Endothelial cell of umbilical vein (primary cell): ENCODE measurements around the gene CUX1. TPM values are rescaled to one million over a fixed set of nuclear protein-coding genes. Genes with fewer than 3 reads are reported as not detected.
"Not testable (repeated sequence)": the region's sequence is repeated elsewhere in the genome, so short reads cannot be mapped to it uniquely, and the experiment has no call there.

Experiments
- BruUV-seq: library from RNA; stranded (reverse); fragments of 400-500 nt; replicated peaks from 2 replicates; lab custom pipeline; 2021; lab: Mats Ljungman, UMichigan
- CTCF ChIA-PET: fragments of 300-600, 350-600 bp; sonication (Branson Sonifier 250); formaldehyde crosslinking; loops from one replicate; lab custom pipeline; 2021; ENCODE audit warnings: antibody characterized with exemption, inconsistent platforms; lab: Charles Lee
- POLR2A ChIA-PET: fragments of 300-600, 350-600 bp; sonication (Branson Sonifier 250); formaldehyde crosslinking; loops from one replicate; lab custom pipeline; 2021; ENCODE audit warnings: antibody characterized with exemption, inconsistent platforms; lab: Charles Lee
- DNase-seq: peaks from one replicate; pipeline ENCODE4 v3.0.0-alpha.2; 2011; ENCODE audit warnings: low read depth, low spot score
- FAIRE-seq: peaks from 2 replicates; lab custom pipeline; 2011; peaks lifted over from hg19 to GRCh38; lab: Jason Lieb, UNC
- H2AFZ ChIP-seq: 2 replicates; pipeline ENCODE4 v1.6.0; 2012; ENCODE audit warnings: low read depth, low read length, control low read depth, inconsistent platforms
- H3K27ac ChIP-seq: 2 replicates; pipeline ENCODE4 v1.5.1; 2011; ENCODE audit warnings: low read depth, mild to moderate bottlenecking, control low read depth, low read length, moderate library complexity; ENCODE audit not compliant: insufficient read depth
- H3K27me3 ChIP-seq, 2 experiments: 2 replicates each; pipeline versions ENCODE4 v1.6.0 to v1.6.1; 2011; ENCODE audit warnings: low read length in 2 of 2, mixed read lengths in 1 of 2; ENCODE audit not compliant: control insufficient read depth in 2 of 2, insufficient read depth in 2 of 2
- H3K36me3 ChIP-seq, 2 experiments: 2 replicates in 1 of 2; 3 replicates in 1 of 2; pipeline ENCODE4 v1.5.1; 2011; ENCODE audit warnings: low read length in 2 of 2, mild to moderate bottlenecking in 1 of 2, moderate library complexity in 1 of 2; ENCODE audit not compliant: control insufficient read depth in 2 of 2, insufficient read depth in 2 of 2; ENCODE audit errors: extremely low read depth in 1 of 2
- H3K4me1 ChIP-seq: 3 replicates; pipeline ENCODE4 v1.5.1; 2011; ENCODE audit warnings: mild to moderate bottlenecking, low read length; ENCODE audit not compliant: control insufficient read depth, insufficient read depth; ENCODE audit errors: extremely low read depth
- H3K4me2 ChIP-seq: 2 replicates; pipeline ENCODE4 v1.6.1; 2011; ENCODE audit warnings: low read length, control low read depth, mixed read lengths; ENCODE audit not compliant: insufficient read depth
- H3K4me3 ChIP-seq, 3 experiments: fragments of 200-600 bp in 1 of 3; sonication (generic), shearing (Covaris generic) in 1 of 3; replicated peaks in 1 of 3; 2 replicates each; pipeline ENCODE4 v1.5.1; 2011 to 2016; ENCODE audit warnings: control low read depth in 3 of 3, low read length in 3 of 3, mild to moderate bottlenecking in 2 of 3, inconsistent platforms in 1 of 3, low read depth in 1 of 3, moderate library complexity in 1 of 3; ENCODE audit not compliant: insufficient read depth in 1 of 3
- H3K79me2 ChIP-seq: 2 replicates; pipeline ENCODE4 v1.6.0; 2012; ENCODE audit warnings: low read length, inconsistent platforms; ENCODE audit not compliant: control insufficient read depth, insufficient read depth
- H3K9ac ChIP-seq: replicated peaks from 2 replicates; pipeline ENCODE3; 2011; ENCODE audit warnings: low read length, control low read depth; ENCODE audit not compliant: insufficient read depth; ENCODE audit errors: extremely low read depth
- H3K9me1 ChIP-seq: replicated peaks from 3 replicates; pipeline ENCODE4 v1.6.0; 2011; ENCODE audit warnings: mild to moderate bottlenecking, low read length; ENCODE audit not compliant: control insufficient read depth, insufficient read depth; ENCODE audit errors: extremely low read depth
- H3K9me3 ChIP-seq: replicated peaks from 2 replicates; pipeline ENCODE4 v1.5.1; 2012; ENCODE audit warnings: low read length, inconsistent platforms; ENCODE audit not compliant: control insufficient read depth, insufficient read depth
- H4K20me1 ChIP-seq: replicated peaks from 2 replicates; pipeline ENCODE3; 2011; ENCODE audit warnings: mild to moderate bottlenecking, low read length; ENCODE audit not compliant: control insufficient read depth, insufficient read depth; ENCODE audit errors: extremely low read depth
- EZH2 ChIP-seq: IDR thresholded peaks from 2 replicates; pipeline ENCODE4 v1.6.1; 2012; ENCODE audit warnings: borderline replicate concordance, low read depth, mild to moderate bottlenecking, moderate library complexity, low read length, inconsistent platforms; ENCODE audit not compliant: severe bottlenecking
- FOS ChIP-seq: IDR thresholded peaks from 2 replicates; pipeline ENCODE4 v1.6.1; 2011; ENCODE audit warnings: mild to moderate bottlenecking, low read length, moderate library complexity, borderline replicate concordance; ENCODE audit not compliant: insufficient read depth
- GATA2 ChIP-seq: IDR thresholded peaks from 2 replicates; pipeline ENCODE4 v1.7.0; 2011; ENCODE audit warnings: low read depth, mild to moderate bottlenecking, moderate library complexity, mixed read lengths, low read length; ENCODE audit not compliant: insufficient read length, insufficient read depth
- JUN ChIP-seq: IDR thresholded peaks from 2 replicates; pipeline ENCODE4 v1.6.1; 2011; ENCODE audit warnings: borderline replicate concordance, low read depth; ENCODE audit not compliant: insufficient read length, insufficient read depth
- MYC ChIP-seq: IDR thresholded peaks from one replicate; pipeline ENCODE4 v1.6.1; 2011; ENCODE audit warnings: mild to moderate bottlenecking, low read depth, low read length
- POLR2A ChIP-seq: IDR thresholded peaks from 2 replicates; pipeline ENCODE4 v1.6.1; 2012; ENCODE audit warnings: low read depth, mild to moderate bottlenecking, control low read depth, low read length
- POLR2AphosphoS5 ChIP-seq: IDR thresholded peaks from 2 replicates; pipeline ENCODE4 v1.6.1; 2012; ENCODE audit warnings: low read depth, mild to moderate bottlenecking, control low read depth, low read length, moderate library complexity; ENCODE audit not compliant: insufficient read depth
- dilution Hi-C: fragments of 300-500 bp; cut with MboI; formaldehyde crosslinking; loops from one replicate; pipeline ENCODE4 v1.15.0; 2019; ENCODE audit warnings: low sequenced_read_pairs; ENCODE audit not compliant: extremely low pct_ligation_motif_present
- intact Hi-C: fragments of 100-400 bp; cut with micrococcal nuclease; formaldehyde crosslinking; loops from one replicate; pipeline ENCODE4 v1.10.0; 2022
- polyA plus RNA-seq, 4 experiments: library from polyadenylated mRNA; depleted of rRNA in 3 of 4; stranded (reverse) in 3 of 4; unstranded in 1 of 4; fragments of >200 nt; gene quantifications; 2 replicates each; pipeline versions ENCODE4 v1.2.1 to v1.2.3, GENCODE V29; 2011 to 2012; ENCODE audit warnings: missing spikeins in 1 of 4
- total RNA-seq: library from RNA; stranded (reverse); gene quantifications from 2 replicates; pipeline ENCODE4 v1.2.3, GENCODE V29; 2021
- TF ChIP-seq, protein P1 (sequence below), 2 donors: IDR thresholded peaks; 1 replicate in 1 of 2; 2 replicates in 1 of 2; pipeline ENCODE4 v1.5.1; 2011; ENCODE audit warnings: low read length in 2 of 2, mild to moderate bottlenecking in 2 of 2, moderate library complexity in 2 of 2, control low read depth in 1 of 2, inconsistent platforms in 1 of 2, low read depth in 1 of 2; ENCODE audit not compliant: insufficient read depth in 1 of 2; ENCODE audit errors: extremely low read depth in 1 of 2
- TF ChIP-seq, protein P2 (sequence below): IDR thresholded peaks from 2 replicates; pipeline ENCODE4 v1.6.1; 2011; ENCODE audit not compliant: insufficient read depth, insufficient read length

The CUX1 gene
- total and polyA plus RNA-seq, 2 donors (not counting 3 experiments of a cell fraction or from before 2014, with no cell fraction given) = 13.8 to 49.8 TPM

DNA sequence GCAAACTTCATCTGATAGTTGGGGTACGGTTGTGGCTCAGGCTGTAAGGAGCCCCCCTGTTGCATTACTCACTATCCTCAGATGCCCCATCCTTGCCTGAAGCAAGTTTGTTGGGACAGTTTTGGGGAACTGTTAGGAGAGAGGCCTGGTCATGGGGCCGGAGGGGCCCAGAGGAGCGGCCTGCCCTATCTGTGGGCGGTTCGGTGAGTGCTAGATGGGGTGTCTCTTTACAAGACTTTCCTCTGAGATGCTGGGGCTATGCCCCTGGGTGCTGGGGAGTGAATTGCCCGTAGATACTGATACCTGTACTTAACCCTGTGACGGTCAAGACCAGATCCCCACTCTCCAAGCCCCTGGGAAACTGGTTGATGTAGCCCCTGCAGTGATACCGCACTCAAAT lies 12.4 kb downstream of the CUX1 start:
- H3K27me3 ChIP-seq = no peaks in the 10 kb centered on the region
- H3K9ac ChIP-seq = no peak overlapping the region
- intact Hi-C loops (no loop called here), dilution Hi-C loops (no loop called here)
- H3K4me1 ChIP-seq = no peaks in the 10 kb centered on the region
- H4K20me1 ChIP-seq = no peaks in the 10 kb centered on the region
- H3K9me1 ChIP-seq = no peaks in the 10 kb centered on the region
- POLR2A ChIA-PET = no interaction called here
- H3K9me3 ChIP-seq = no peaks in the 10 kb centered on the region
- H3K4me3 ChIP-seq = no peak overlapping the region
- FAIRE-seq (no peak), DNase-seq (no peak)
- no TSS peak for BruUV-seq
- H3K36me3 ChIP-seq = no peaks in the 10 kb centered on the region
- H3K79me2 ChIP-seq = peaks cover 38% of the 10 kb centered on the region
- no peak overlapping the region for H2AFZ ChIP-seq
- TF ChIP-seq MYC (no peak), GATA2 (no peak), JUN (no peak), FOS (no peak), POLR2A (no peak), POLR2AphosphoS5 (no peak), EZH2 (no peak)
- TF ChIP-seq, protein P1, sequence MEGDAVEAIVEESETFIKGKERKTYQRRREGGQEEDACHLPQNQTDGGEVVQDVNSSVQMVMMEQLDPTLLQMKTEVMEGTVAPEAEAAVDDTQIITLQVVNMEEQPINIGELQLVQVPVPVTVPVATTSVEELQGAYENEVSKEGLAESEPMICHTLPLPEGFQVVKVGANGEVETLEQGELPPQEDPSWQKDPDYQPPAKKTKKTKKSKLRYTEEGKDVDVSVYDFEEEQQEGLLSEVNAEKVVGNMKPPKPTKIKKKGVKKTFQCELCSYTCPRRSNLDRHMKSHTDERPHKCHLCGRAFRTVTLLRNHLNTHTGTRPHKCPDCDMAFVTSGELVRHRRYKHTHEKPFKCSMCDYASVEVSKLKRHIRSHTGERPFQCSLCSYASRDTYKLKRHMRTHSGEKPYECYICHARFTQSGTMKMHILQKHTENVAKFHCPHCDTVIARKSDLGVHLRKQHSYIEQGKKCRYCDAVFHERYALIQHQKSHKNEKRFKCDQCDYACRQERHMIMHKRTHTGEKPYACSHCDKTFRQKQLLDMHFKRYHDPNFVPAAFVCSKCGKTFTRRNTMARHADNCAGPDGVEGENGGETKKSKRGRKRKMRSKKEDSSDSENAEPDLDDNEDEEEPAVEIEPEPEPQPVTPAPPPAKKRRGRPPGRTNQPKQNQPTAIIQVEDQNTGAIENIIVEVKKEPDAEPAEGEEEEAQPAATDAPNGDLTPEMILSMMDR (IDR thresholded peaks at IDR 0.05; ENCODE audit: extremely low read depth in 1 of 2, insufficient read depth in 1 of 2, low read depth in 1 of 2, low read length in 2 of 2) = no peak
- TF ChIP-seq, protein P2, sequence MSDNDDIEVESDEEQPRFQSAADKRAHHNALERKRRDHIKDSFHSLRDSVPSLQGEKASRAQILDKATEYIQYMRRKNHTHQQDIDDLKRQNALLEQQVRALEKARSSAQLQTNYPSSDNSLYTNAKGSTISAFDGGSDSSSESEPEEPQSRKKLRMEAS = no peak
- no peak overlapping the region for H3K27ac ChIP-seq
- no peak overlapping the region for H3K4me2 ChIP-seq
- CTCF ChIA-PET = no interaction called here

DNA sequence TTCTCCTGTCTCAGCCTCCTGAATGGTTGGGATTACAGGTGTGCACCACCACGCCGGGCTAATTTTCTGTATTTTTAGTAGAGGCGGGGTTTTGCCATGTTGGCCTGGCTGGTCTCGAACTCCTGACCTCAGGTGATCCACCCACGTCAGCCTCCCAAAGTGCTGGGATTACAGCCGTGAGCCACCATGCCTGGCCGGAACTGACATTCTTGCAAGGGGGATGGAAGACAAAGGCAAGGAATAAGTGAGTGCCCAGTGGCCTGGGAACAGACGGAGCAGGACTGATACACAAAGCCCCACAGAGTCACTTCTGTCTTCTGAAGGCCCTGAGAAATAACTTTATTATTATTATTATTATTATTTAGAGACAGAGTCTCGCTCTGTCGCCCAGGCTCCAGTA lies 14.0 kb downstream of the CUX1 start:
- H3K36me3 ChIP-seq, BruUV-seq, dilution Hi-C loops, H4K20me1 ChIP-seq, CTCF ChIA-PET, FAIRE-seq, H3K27me3 ChIP-seq, H3K27ac ChIP-seq, H3K4me1 ChIP-seq, H3K4me3 ChIP-seq, H3K9me3 ChIP-seq, POLR2A ChIA-PET, H3K4me2 ChIP-seq, H2AFZ ChIP-seq, H3K9ac ChIP-seq, H3K9me1 ChIP-seq, DNase-seq, intact Hi-C loops: not testable (repeated sequence)
- H3K79me2 ChIP-seq = peaks cover 35% of the 10 kb centered on the region
